GM23338 (cell line): Measurements from ENCODE around the gene OLFML2B. TPM values are rescaled to one million over a fixed set of nuclear protein-coding genes. Genes with fewer than 3 reads are reported as not detected.

Source experiments
- ATAC-seq: fragments of 200-7000 bp; cut with Tn5 transposase; 3 replicates; pipeline ENCODE4 v1.9.1; 2020
- DNase-seq: peaks from one replicate; pipeline ENCODE4 v3.0.0-alpha.2; 2015; ENCODE audit warnings: low spot score
- H2AFZ ChIP-seq: fragments of 200-600 bp; sonication (generic); 2 replicates; pipeline ENCODE4 v1.8.0; 2016; ENCODE audit warnings: antibody characterized with exemption, mild to moderate bottlenecking, moderate library complexity
- H3F3A ChIP-seq: fragments of 200-600 bp; sonication (generic); replicated peaks from 2 replicates; pipeline ENCODE4 v1.8.0; 2017; ENCODE audit warnings: antibody characterized with exemption, mixed run types, low read depth
- H3K27ac ChIP-seq: fragments of 200-600 bp; sonication (generic); 2 replicates; pipeline ENCODE4 v1.6.1; 2016; ENCODE audit warnings: low read depth
- H3K27me3 ChIP-seq: fragments of 200-600 bp; sonication (generic); 2 replicates; pipeline ENCODE4 v1.8.0; 2016; ENCODE audit warnings: mild to moderate bottlenecking, mixed run types, moderate library complexity; ENCODE audit not compliant: insufficient read depth
- H3K36me3 ChIP-seq: fragments of 200-600 bp; sonication (generic); 2 replicates; pipeline ENCODE4 v1.8.0; 2016; ENCODE audit warnings: mild to moderate bottlenecking; ENCODE audit not compliant: insufficient read depth
- H3K4me1 ChIP-seq: fragments of 200-600 bp; sonication (generic); 2 replicates; pipeline ENCODE4 v1.8.0; 2016; ENCODE audit warnings: mild to moderate bottlenecking, moderate library complexity; ENCODE audit not compliant: insufficient read depth
- H3K4me2 ChIP-seq: fragments of 200-600 bp; sonication (generic); 2 replicates; pipeline ENCODE4 v1.7.1; 2017; ENCODE audit warnings: mixed run types
- H3K4me3 ChIP-seq: fragments of 200-600 bp; sonication (generic); 2 replicates; pipeline ENCODE4 v1.6.1; 2016; ENCODE audit warnings: mixed run types
- H3K79me2 ChIP-seq: fragments of 200-600 bp; sonication (generic); replicated peaks from 2 replicates; pipeline ENCODE4 v1.8.0; 2017; ENCODE audit warnings: mild to moderate bottlenecking; ENCODE audit not compliant: insufficient read depth
- H3K9me2 ChIP-seq: fragments of 200-600 bp; sonication (generic); 2 replicates; pipeline ENCODE4 v1.8.0; 2017; ENCODE audit not compliant: insufficient read depth
- H4K20me1 ChIP-seq: fragments of 200-600 bp; sonication (generic); replicated peaks from 2 replicates; pipeline ENCODE4 v1.8.0; 2017; ENCODE audit warnings: mild to moderate bottlenecking; ENCODE audit not compliant: insufficient read depth
- H3K27ac Mint-ChIP-seq: 2 replicates; pipeline ENCODE4 v1.8.0; 2020; ENCODE audit warnings: inconsistent platforms, mild to moderate bottlenecking, moderate library complexity, mixed read lengths
- H3K27me3 Mint-ChIP-seq: 3 replicates; pipeline ENCODE4 v1.8.0; 2022; ENCODE audit warnings: low read depth, mild to moderate bottlenecking, moderate library complexity, mixed read lengths, inconsistent platforms; ENCODE audit not compliant: insufficient read depth, poor library complexity
- H3K36me3 Mint-ChIP-seq: 3 replicates; pipeline ENCODE4 v1.8.0; 2021; ENCODE audit warnings: low read depth, mild to moderate bottlenecking, inconsistent platforms, moderate library complexity, mixed read lengths
- H3K4me1 Mint-ChIP-seq: 3 replicates; pipeline ENCODE4 v1.8.0; 2020; ENCODE audit warnings: mild to moderate bottlenecking, inconsistent platforms, mixed read lengths
- H3K4me3 Mint-ChIP-seq: 3 replicates; pipeline ENCODE4 v1.8.0; 2021; ENCODE audit warnings: moderate library complexity, mild to moderate bottlenecking, inconsistent platforms, mixed read lengths
- H3K9me3 Mint-ChIP-seq: 3 replicates; pipeline ENCODE4 v1.8.0; 2020; ENCODE audit warnings: moderate library complexity, mild to moderate bottlenecking, inconsistent platforms, mixed read lengths
- CREB1 ChIP-seq: fragments of 250-450 bp; sonication (Bioruptor Pico); IDR thresholded peaks from 2 replicates; pipeline ENCODE4 v1.5.0; 2020; ENCODE audit warnings: low read depth, mild to moderate bottlenecking, moderate library complexity
- EZH2phosphoT487 ChIP-seq: fragments of 200-600 bp; sonication (generic); IDR thresholded peaks from one replicate; pipeline ENCODE4 v1.8.1; 2018; ENCODE audit warnings: antibody characterized with exemption; ENCODE audit not compliant: unreplicated experiment
- NANOG ChIP-seq: IDR thresholded peaks from 2 replicates; pipeline ENCODE4 v1.6.1; 2016; ENCODE audit warnings: antibody characterized with exemption, borderline replicate concordance
- ZNF331 ChIP-seq: fragments of 250-450 bp; sonication (Bioruptor Pico); IDR thresholded peaks from 2 replicates; pipeline ENCODE4 v1.5.0; 2020; ENCODE audit warnings: low read depth, mild to moderate bottlenecking, moderate library complexity
- polyA plus RNA-seq: library from polyadenylated mRNA; unstranded; fragments of >200 nt; fragmentation: Nextera tagmentation; extraction: Ambion mirVana; gene quantifications from 2 replicates; pipeline ENCODE4 v1.2.1, GENCODE V29; 2016
- total RNA-seq: library from RNA; depleted of rRNA; stranded (reverse); fragments of >200 nt; shearing (Covaris generic); gene quantifications from 2 replicates; pipeline ENCODE4 v1.2.3, GENCODE V29; 2014
- TF ChIP-seq, protein P1 (sequence below): fragments of 250-450 bp; sonication (Bioruptor Pico); IDR thresholded peaks from 2 replicates; pipeline ENCODE4 v1.5.0; 2020; ENCODE audit warnings: mild to moderate bottlenecking, moderate library complexity
- TF ChIP-seq, protein P2 (sequence below): IDR thresholded peaks from 2 replicates; pipeline ENCODE4 v1.6.1; 2016; ENCODE audit warnings: antibody characterized with exemption
- TF ChIP-seq, protein P3 (sequence below), 2 experiments: fragments of 200-600 bp in 1 of 2; sonication (generic) in 1 of 2; conservative IDR thresholded peaks; 2 replicates each; pipeline versions ENCODE4 v1.5.1 to v1.6.1; 2016 to 2017; ENCODE audit warnings: antibody characterized with exemption in 2 of 2, low read depth in 2 of 2, mild to moderate bottlenecking in 2 of 2, moderate library complexity in 1 of 2

OLFML2B gene
- total and polyA plus RNA-seq, 2 experiments from 2014 or later: 2.9 to 4.3 TPM

DNA sequence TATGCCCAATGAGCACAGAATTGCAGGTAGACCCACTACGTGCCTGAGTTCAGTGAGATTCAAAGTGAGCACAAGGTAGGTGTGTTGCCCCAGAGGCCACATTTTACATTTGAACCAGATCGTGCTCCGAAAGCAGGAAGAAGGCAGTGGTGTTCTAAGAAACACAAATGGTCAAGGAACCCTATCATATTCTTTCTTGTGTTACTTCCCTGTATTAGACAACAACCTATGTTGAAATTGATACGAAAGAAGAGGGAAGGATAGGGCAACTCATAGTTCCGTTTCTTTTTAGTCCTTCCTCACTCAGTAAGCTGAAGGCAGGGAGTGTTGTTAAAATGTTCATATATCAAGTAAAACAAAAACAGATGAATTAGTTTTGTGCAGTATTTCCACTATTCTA lies 33.9 kb downstream of the OLFML2B start (continued):
- TF ChIP-seq, protein P1, sequence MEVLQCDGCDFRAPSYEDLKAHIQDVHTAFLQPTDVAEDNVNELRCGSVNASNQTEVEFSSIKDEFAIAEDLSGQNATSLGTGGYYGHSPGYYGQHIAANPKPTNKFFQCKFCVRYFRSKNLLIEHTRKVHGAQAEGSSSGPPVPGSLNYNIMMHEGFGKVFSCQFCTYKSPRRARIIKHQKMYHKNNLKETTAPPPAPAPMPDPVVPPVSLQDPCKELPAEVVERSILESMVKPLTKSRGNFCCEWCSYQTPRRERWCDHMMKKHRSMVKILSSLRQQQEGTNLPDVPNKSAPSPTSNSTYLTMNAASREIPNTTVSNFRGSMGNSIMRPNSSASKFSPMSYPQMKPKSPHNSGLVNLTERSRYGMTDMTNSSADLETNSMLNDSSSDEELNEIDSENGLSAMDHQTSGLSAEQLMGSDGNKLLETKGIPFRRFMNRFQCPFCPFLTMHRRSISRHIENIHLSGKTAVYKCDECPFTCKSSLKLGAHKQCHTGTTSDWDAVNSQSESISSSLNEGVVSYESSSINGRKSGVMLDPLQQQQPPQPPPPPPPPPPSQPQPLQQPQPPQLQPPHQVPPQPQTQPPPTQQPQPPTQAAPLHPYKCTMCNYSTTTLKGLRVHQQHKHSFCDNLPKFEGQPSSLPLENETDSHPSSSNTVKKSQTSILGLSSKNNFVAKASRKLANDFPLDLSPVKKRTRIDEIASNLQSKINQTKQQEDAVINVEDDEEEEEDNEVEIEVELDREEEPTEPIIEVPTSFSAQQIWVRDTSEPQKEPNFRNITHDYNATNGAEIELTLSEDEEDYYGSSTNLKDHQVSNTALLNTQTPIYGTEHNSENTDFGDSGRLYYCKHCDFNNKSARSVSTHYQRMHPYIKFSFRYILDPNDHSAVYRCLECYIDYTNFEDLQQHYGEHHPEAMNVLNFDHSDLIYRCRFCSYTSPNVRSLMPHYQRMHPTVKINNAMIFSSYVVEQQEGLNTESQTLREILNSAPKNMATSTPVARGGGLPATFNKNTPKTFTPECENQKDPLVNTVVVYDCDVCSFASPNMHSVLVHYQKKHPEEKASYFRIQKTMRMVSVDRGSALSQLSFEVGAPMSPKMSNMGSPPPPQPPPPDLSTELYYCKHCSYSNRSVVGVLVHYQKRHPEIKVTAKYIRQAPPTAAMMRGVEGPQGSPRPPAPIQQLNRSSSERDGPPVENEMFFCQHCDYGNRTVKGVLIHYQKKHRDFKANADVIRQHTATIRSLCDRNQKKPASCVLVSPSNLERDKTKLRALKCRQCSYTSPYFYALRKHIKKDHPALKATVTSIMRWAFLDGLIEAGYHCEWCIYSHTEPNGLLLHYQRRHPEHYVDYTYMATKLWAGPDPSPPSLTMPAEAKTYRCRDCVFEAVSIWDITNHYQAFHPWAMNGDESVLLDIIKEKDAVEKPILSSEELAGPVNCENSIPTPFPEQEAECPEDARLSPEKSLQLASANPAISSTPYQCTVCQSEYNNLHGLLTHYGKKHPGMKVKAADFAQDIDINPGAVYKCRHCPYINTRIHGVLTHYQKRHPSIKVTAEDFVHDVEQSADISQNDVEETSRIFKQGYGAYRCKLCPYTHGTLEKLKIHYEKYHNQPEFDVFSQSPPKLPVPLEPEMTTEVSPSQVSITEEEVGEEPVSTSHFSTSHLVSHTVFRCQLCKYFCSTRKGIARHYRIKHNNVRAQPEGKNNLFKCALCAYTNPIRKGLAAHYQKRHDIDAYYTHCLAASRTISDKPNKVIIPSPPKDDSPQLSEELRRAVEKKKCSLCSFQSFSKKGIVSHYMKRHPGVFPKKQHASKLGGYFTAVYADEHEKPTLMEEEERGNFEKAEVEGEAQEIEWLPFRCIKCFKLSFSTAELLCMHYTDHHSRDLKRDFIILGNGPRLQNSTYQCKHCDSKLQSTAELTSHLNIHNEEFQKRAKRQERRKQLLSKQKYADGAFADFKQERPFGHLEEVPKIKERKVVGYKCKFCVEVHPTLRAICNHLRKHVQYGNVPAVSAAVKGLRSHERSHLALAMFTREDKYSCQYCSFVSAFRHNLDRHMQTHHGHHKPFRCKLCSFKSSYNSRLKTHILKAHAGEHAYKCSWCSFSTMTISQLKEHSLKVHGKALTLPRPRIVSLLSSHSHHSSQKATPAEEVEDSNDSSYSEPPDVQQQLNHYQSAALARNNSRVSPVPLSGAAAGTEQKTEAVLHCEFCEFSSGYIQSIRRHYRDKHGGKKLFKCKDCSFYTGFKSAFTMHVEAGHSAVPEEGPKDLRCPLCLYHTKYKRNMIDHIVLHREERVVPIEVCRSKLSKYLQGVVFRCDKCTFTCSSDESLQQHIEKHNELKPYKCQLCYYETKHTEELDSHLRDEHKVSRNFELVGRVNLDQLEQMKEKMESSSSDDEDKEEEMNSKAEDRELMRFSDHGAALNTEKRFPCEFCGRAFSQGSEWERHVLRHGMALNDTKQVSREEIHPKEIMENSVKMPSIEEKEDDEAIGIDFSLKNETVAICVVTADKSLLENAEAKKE (CRISPR knock-in tag): no peak
- no peak for TF ChIP-seq NANOG
- no peak for TF ChIP-seq CREB1 (CRISPR knock-in tag)
- TF ChIP-seq, protein P2, sequence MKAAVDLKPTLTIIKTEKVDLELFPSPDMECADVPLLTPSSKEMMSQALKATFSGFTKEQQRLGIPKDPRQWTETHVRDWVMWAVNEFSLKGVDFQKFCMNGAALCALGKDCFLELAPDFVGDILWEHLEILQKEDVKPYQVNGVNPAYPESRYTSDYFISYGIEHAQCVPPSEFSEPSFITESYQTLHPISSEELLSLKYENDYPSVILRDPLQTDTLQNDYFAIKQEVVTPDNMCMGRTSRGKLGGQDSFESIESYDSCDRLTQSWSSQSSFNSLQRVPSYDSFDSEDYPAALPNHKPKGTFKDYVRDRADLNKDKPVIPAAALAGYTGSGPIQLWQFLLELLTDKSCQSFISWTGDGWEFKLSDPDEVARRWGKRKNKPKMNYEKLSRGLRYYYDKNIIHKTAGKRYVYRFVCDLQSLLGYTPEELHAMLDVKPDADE: no peak
- no peak for TF ChIP-seq EZH2phosphoT487
- TF ChIP-seq, protein P3, sequence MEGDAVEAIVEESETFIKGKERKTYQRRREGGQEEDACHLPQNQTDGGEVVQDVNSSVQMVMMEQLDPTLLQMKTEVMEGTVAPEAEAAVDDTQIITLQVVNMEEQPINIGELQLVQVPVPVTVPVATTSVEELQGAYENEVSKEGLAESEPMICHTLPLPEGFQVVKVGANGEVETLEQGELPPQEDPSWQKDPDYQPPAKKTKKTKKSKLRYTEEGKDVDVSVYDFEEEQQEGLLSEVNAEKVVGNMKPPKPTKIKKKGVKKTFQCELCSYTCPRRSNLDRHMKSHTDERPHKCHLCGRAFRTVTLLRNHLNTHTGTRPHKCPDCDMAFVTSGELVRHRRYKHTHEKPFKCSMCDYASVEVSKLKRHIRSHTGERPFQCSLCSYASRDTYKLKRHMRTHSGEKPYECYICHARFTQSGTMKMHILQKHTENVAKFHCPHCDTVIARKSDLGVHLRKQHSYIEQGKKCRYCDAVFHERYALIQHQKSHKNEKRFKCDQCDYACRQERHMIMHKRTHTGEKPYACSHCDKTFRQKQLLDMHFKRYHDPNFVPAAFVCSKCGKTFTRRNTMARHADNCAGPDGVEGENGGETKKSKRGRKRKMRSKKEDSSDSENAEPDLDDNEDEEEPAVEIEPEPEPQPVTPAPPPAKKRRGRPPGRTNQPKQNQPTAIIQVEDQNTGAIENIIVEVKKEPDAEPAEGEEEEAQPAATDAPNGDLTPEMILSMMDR (conservative IDR thresholded peaks at IDR 0.05; ENCODE audit: low read depth in 2 of 2): no peak
- TF ChIP-seq ZNF331: no peak

DNA sequence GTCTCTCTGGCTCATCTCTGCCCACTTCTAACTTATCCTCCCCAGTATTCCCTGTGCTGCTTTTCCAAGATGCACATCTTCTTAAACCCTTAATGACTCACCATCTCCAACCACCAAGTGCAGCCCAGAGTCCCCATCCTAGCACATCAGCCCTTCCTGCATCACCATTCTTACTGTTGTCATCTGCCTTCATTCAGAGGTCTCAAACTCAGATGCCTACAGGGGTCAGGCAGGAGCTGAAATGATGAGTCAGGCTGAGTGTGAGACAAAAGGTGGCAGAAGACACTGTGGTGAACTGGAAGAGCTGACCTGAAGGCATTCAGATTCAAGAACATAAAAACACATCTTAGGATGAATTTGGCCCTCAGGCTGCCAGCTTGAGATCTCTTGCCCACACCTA lies 34.6 kb downstream of the OLFML2B start:
- peaks cover 17% of the 10 kb centered on the region for H3K9me3 Mint-ChIP-seq
- ATAC-seq: no peak
- H3K4me3 Mint-ChIP-seq: no peak overlapping the region
- no peak for DNase-seq
- Histone ChIP-seq H3K79me2 (no peaks in the 10 kb centered on the region), H3K4me2 (no peak overlapping the region), H4K20me1 (no peaks in the 10 kb centered on the region), H3K27me3 (no peaks in the 10 kb centered on the region), H3K4me3 (no peak overlapping the region), H3K9me2 (peaks cover 4% of the 10 kb centered on the region; the same call in 1 of the 2 replicates), H3F3A (no peaks in the 10 kb centered on the region), H3K27ac (no peak overlapping the region), H2AFZ (no peak overlapping the region), H3K4me1 (no peaks in the 10 kb centered on the region), H3K36me3 (no peaks in the 10 kb centered on the region)
- peaks cover 17% of the 10 kb centered on the region for H3K36me3 Mint-ChIP-seq
- H3K27ac Mint-ChIP-seq: no peak overlapping the region
- H3K27me3 Mint-ChIP-seq: peaks cover 8% of the 10 kb centered on the region
- TF ChIP-seq, protein P2: no peak
- TF ChIP-seq, protein P3 (conservative IDR thresholded peaks at IDR 0.05; ENCODE audit: low read depth in 2 of 2): peak in 1 of 2 experiments; percentile 32; a peak in 2 of 4 replicates
- H3K4me1 Mint-ChIP-seq: no peaks in the 10 kb centered on the region; the same call in 2 of the 3 replicates
